CD8-positive, alpha-beta memory T cell (primary cell): Measurements from ENCODE around the gene SDHAF3. TPM values are rescaled to one million over a fixed set of nuclear protein-coding genes. Genes with fewer than 3 reads are reported as not detected.

Experiments used
- CTCF ChIA-PET: fragments of 350-600 bp; sonication (Branson Sonifier 250); formaldehyde crosslinking; loops from one replicate; lab custom pipeline; 2021; ENCODE audit warnings: antibody characterized with exemption; lab: Charles Lee
- POLR2A ChIA-PET: fragments of 350-600 bp; sonication (Branson Sonifier 250); formaldehyde crosslinking; loops from one replicate; lab custom pipeline; 2021; ENCODE audit warnings: antibody characterized with exemption; lab: Charles Lee
- DNase-seq, 5 donors: peaks; one replicate each; pipeline versions ENCODE4 v3.0.0 to v3.0.0-alpha.2; 2020 to 2022; ENCODE audit warnings: mixed read lengths in 1 of 5
- H3K27ac ChIP-seq: one replicate; pipeline ENCODE4 v1.7.0; 2013; ENCODE audit warnings: low read depth, mild to moderate bottlenecking, low read length, moderate library complexity
- H3K27me3 ChIP-seq: 2 replicates; pipeline ENCODE4 v1.7.0; 2013; ENCODE audit warnings: low read length, mild to moderate bottlenecking; ENCODE audit not compliant: insufficient read depth, poor library complexity, severe bottlenecking
- H3K36me3 ChIP-seq: 2 replicates; pipeline ENCODE4 v1.7.0; 2013; ENCODE audit warnings: mild to moderate bottlenecking, low read length, moderate library complexity; ENCODE audit not compliant: insufficient read depth
- H3K4me1 ChIP-seq: 2 replicates; pipeline ENCODE4 v1.7.0; 2013; ENCODE audit warnings: mild to moderate bottlenecking, low read length, moderate library complexity; ENCODE audit not compliant: insufficient read depth
- H3K4me3 ChIP-seq: 2 replicates; pipeline ENCODE4 v1.7.0; 2013; ENCODE audit warnings: mild to moderate bottlenecking, low read length
- H3K9me3 ChIP-seq: 2 replicates; pipeline ENCODE4 v1.7.0; 2013; ENCODE audit warnings: mild to moderate bottlenecking, low read length
- H3K27ac Mint-ChIP-seq, 8 donors: one replicate each; pipeline ENCODE4 v1.8.0; 2020 to 2021; ENCODE audit warnings: mixed read lengths in 8 of 8, mild to moderate bottlenecking in 6 of 8, inconsistent platforms in 3 of 8, moderate library complexity in 3 of 8
- H3K27me3 Mint-ChIP-seq, 2 donors: one replicate each; pipeline ENCODE4 v1.8.0; 2020 to 2021; ENCODE audit warnings: mixed read lengths in 2 of 2, mild to moderate bottlenecking in 1 of 2, moderate library complexity in 1 of 2
- H3K36me3 Mint-ChIP-seq, 3 donors: one replicate each; pipeline ENCODE4 v1.8.0; 2020 to 2021; ENCODE audit warnings: mixed read lengths in 3 of 3, inconsistent platforms in 1 of 3, mild to moderate bottlenecking in 1 of 3
- H3K4me1 Mint-ChIP-seq, 3 donors: one replicate each; pipeline ENCODE4 v1.8.0; 2020 to 2021; ENCODE audit warnings: mixed read lengths in 3 of 3, inconsistent platforms in 1 of 3, mild to moderate bottlenecking in 1 of 3
- H3K4me3 Mint-ChIP-seq, 7 donors: one replicate each; pipeline ENCODE4 v1.8.0; 2020 to 2021; ENCODE audit warnings: mixed read lengths in 7 of 7, mild to moderate bottlenecking in 6 of 7, moderate library complexity in 4 of 7, inconsistent platforms in 2 of 7
- H3K9me3 Mint-ChIP-seq, 5 donors: one replicate each; pipeline ENCODE4 v1.8.0; 2020 to 2022; ENCODE audit warnings: mixed read lengths in 5 of 5, mild to moderate bottlenecking in 3 of 5, moderate library complexity in 2 of 5, inconsistent platforms in 1 of 5
- polyA plus RNA-seq: library from polyadenylated mRNA; unstranded; fragments of 300-500 nt; fragmentation: Illumina TruSeq; gene quantifications from one replicate; pipeline ENCODE4 v1.2.3, GENCODE V29; 2021
- total RNA-seq, 2 experiments: library from RNA; stranded (reverse); gene quantifications; one replicate each; pipeline ENCODE4 v1.2.3, GENCODE V29; 2021

SDHAF3 gene
- total and polyA plus RNA-seq, 3 experiments from 2014 or later: 35.5 to 47.6 (median 36.3) TPM

DNA sequence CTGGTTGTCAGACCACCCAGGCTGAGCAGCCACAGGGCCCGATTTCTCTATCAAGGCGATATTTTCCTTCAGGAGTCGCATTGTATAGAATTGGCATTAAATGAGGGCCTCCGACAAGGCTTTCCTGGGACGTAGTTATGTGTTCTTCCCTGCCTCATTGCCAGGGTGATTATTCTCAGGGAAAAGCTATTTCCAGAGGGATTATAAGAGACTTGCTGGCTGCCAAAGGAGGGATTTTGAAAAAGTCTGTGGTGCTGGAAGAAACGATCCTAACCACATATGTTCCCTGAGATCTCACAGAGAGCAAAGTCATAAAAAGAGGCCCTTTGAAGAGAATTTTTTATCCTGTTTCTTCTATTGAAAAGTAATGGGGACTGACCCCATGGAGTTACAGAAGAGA is 27.7 kb upstream of the SDHAF3 start:
- Histone ChIP-seq H3K4me3 (no peak overlapping the region), H3K36me3 (no peaks in the 10 kb centered on the region), H3K27ac (no peak overlapping the region), H3K27me3 (no peaks in the 10 kb centered on the region), H3K9me3 (no peaks in the 10 kb centered on the region), H3K4me1 (no peaks in the 10 kb centered on the region)
- Mint-ChIP-seq H3K4me3 (no peak overlapping the region), H3K27ac (no peak overlapping the region), H3K9me3 (no peaks in the 10 kb centered on the region), H3K4me1 (no peaks in the 10 kb centered on the region), H3K36me3 (no peaks in the 10 kb centered on the region), H3K27me3 (peaks cover 11 to 64% of the 10 kb centered on the region in 2 donors)
- no peak for DNase-seq
- POLR2A ChIA-PET: no interaction called here
- CTCF ChIA-PET: no interaction called here

DNA sequence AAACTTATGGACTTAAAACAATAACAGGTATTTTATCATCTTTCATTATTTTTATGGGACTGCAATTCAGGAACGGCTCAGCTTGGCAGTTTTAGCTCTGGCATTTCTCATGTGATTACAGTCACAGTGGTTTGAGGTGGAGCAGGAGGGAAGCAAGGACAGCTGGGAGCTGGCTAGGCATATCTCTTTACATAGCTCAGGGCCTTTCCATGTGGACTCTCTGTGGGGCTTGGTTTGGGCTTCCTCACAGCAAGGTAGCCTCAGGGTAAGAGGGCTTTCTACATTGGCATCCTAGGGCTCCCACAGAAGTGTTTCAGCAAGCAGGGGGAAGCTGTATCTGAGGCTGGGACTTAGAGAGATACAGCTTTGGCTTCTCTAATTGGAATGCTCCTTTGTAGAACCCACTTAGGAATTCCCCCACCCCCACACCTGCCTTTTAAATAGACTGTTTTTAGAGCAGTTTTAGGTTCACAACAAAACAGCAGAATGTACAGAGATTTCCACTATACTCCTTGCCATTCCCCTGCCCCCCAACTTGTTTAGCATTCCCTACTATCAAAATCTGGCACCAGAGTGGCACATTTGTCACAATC is 26.6 kb upstream of the SDHAF3 start:
- Histone ChIP-seq H3K36me3 (no peaks in the 10 kb centered on the region), H3K4me3 (no peak overlapping the region), H3K27ac (no peak overlapping the region), H3K9me3 (no peaks in the 10 kb centered on the region), H3K4me1 (no peaks in the 10 kb centered on the region), H3K27me3 (no peaks in the 10 kb centered on the region)
- ChIA-PET POLR2A (no interaction called here), CTCF (no interaction called here)
- DNase-seq: no peak
- Mint-ChIP-seq H3K4me1 (no peaks in the 10 kb centered on the region), H3K4me3 (no peak overlapping the region), H3K27me3 (peaks cover 11 to 58% of the 10 kb centered on the region in 2 donors), H3K9me3 (no peaks in the 10 kb centered on the region), H3K27ac (no peak overlapping the region), H3K36me3 (no peaks in the 10 kb centered on the region)

- DNase-seq: no peak
- Mint-ChIP-seq H3K27me3 (peaks cover 9 to 52% of the 10 kb centered on the region in 2 donors), H3K9me3 (peaks cover 0 to 2% (median 0%) of the 10 kb centered on the region in 5 donors), H3K36me3 (no peaks in the 10 kb centered on the region), H3K4me1 (no peaks in the 10 kb centered on the region), H3K27ac (no peak overlapping the region), H3K4me3 (no peak overlapping the region)
- H3K9me3 ChIP-seq: no peaks in the 10 kb centered on the region
- ChIA-PET POLR2A (no interaction called here), CTCF (no interaction called here)
- H3K27ac ChIP-seq: no peak overlapping the region
- no peaks in the 10 kb centered on the region for H3K4me1 ChIP-seq
- no peaks in the 10 kb centered on the region for H3K36me3 ChIP-seq
- H3K4me3 ChIP-seq: no peak overlapping the region
- no peaks in the 10 kb centered on the region for H3K27me3 ChIP-seq
Observed at GRCh38 chr7:97094284-97094930, 23.1 kb upstream of the SDHAF3 start.

- Mint-ChIP-seq H3K4me3 (no peak overlapping the region), H3K27me3 (peaks cover 12 to 55% of the 10 kb centered on the region in 2 donors), H3K27ac (no peak overlapping the region), H3K36me3 (no peaks in the 10 kb centered on the region), H3K4me1 (no peaks in the 10 kb centered on the region), H3K9me3 (peaks cover 0 to 2% (median 0%) of the 10 kb centered on the region in 5 donors)
- no peak overlapping the region for H3K27ac ChIP-seq
- H3K27me3 ChIP-seq: no peaks in the 10 kb centered on the region
- no peaks in the 10 kb centered on the region for H3K9me3 ChIP-seq
- no peak for DNase-seq
- POLR2A ChIA-PET: no interaction called here
- CTCF ChIA-PET: no interaction called here
- no peaks in the 10 kb centered on the region for H3K4me1 ChIP-seq
- H3K36me3 ChIP-seq: no peaks in the 10 kb centered on the region
- no peak overlapping the region for H3K4me3 ChIP-seq
Observed at GRCh38 chr7:97096037-97096436, 21.5 kb upstream of the SDHAF3 start.

DNA sequence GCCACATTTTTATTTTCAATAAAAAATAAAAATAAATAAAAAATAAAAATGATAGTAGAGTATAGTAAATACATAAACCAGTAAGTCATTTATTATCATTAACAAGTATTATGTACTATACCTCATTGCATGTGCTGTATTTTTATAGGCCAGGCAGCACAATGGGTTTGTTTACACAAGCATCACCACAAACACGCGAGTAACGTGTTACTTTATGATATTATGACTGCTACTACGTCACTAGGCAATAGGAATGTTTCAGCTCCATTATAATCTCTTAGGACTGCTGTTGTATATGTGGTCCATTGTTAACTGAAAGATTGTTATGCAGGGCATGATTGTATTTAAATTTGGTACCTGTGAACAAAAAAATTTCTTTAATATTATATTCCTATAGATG is 20.8 kb upstream of the SDHAF3 start:
- POLR2A ChIA-PET: no interaction called here
- CTCF ChIA-PET: no interaction called here

DNA sequence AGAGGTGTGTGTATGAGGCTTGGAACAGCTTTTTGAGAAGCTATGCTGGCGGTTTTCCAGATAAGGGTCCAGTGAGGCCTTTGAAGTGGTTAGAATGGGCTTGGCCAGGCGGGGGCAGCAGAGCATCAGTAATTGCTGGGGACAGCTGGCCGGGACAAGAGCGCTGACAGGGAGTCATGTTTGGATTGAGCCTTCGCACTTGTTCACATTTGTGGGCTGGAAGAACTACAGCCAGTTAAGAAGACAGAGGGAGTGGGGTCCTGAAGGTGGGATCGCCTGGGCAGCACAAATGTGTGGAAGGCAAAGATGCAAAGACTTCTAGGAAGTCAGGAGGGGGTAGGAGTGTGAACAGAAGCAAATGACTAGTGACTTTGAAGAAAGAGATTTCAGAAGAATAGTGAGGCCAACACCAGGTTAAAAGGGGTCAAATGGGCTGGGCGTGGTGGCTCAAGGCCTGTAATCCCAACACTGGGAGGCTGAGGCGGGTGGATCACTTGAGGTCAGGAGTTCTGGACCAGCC is 12.7 kb upstream of the SDHAF3 start:
- H3K4me3 Mint-ChIP-seq: no peak overlapping the region
- H3K27ac Mint-ChIP-seq: no peak overlapping the region
- H3K36me3 ChIP-seq: no peaks in the 10 kb centered on the region
- no peaks in the 10 kb centered on the region for H3K9me3 ChIP-seq
- no peaks in the 10 kb centered on the region for H3K4me1 Mint-ChIP-seq
- no peak overlapping the region for H3K27ac ChIP-seq
- H3K4me3 ChIP-seq: no peak overlapping the region
- ChIA-PET POLR2A (no interaction called here), CTCF (interaction anchor here (0.7 to 1.8 kb wide), 8 partner anchors 9 to 832 kb away, joined by 3 to 10 read pairs (median 5); partner anchors contain the start of gene SDHAF3)
- H3K4me1 ChIP-seq: no peaks in the 10 kb centered on the region
- H3K27me3 Mint-ChIP-seq: peaks cover 11 to 41% of the 10 kb centered on the region in 2 donors
- peaks cover 0 to 2% (median 0%) of the 10 kb centered on the region in 5 donors for H3K9me3 Mint-ChIP-seq
- no peaks in the 10 kb centered on the region for H3K27me3 ChIP-seq
- peak; percentile 31 to 72 (median 55) for DNase-seq
- H3K36me3 Mint-ChIP-seq: no peaks in the 10 kb centered on the region

More for the DNA sequence above, 20.8 kb upstream of the SDHAF3 start:
- H3K4me3 ChIP-seq: no peak overlapping the region
- no peaks in the 10 kb centered on the region for H3K27me3 ChIP-seq
- no peak for DNase-seq
- H3K36me3 ChIP-seq: no peaks in the 10 kb centered on the region
- H3K27ac Mint-ChIP-seq: no peak overlapping the region
- H3K4me3 Mint-ChIP-seq: no peak overlapping the region
- H3K36me3 Mint-ChIP-seq: no peaks in the 10 kb centered on the region
- no peaks in the 10 kb centered on the region for H3K4me1 Mint-ChIP-seq
- no peaks in the 10 kb centered on the region for H3K9me3 ChIP-seq
- H3K4me1 ChIP-seq: no peaks in the 10 kb centered on the region
- no peak overlapping the region for H3K27ac ChIP-seq
- peaks cover 0 to 2% (median 0%) of the 10 kb centered on the region in 5 donors for H3K9me3 Mint-ChIP-seq
- peaks cover 12 to 54% of the 10 kb centered on the region in 2 donors for H3K27me3 Mint-ChIP-seq

- no peak for DNase-seq
- Mint-ChIP-seq H3K27ac (no peak overlapping the region), H3K9me3 (peaks cover 2 to 9% (median 5%) of the 10 kb centered on the region in 5 donors), H3K4me3 (no peak overlapping the region), H3K36me3 (peaks cover 0 to 4% (median 0%) of the 10 kb centered on the region in 3 donors), H3K27me3 (peaks cover 9 to 32% of the 10 kb centered on the region in 2 donors), H3K4me1 (no peaks in the 10 kb centered on the region)
- Histone ChIP-seq H3K27ac (no peak overlapping the region), H3K27me3 (no peaks in the 10 kb centered on the region), H3K4me1 (no peaks in the 10 kb centered on the region), H3K9me3 (no peaks in the 10 kb centered on the region), H3K36me3 (no peaks in the 10 kb centered on the region), H3K4me3 (no peak overlapping the region)
- ChIA-PET POLR2A (no interaction called here), CTCF (no interaction called here)
Observed at GRCh38 chr7:97107192-97107800, 10.2 kb upstream of the SDHAF3 start.

GRCh38 chr7:97116308-97116707 is 1.2 kb upstream of the SDHAF3 start:
- H3K4me3 Mint-ChIP-seq: peak overlapping the region in 2 of 7 donors; percentile 90 to 95
- H3K27me3 ChIP-seq: no peaks in the 10 kb centered on the region
- POLR2A ChIA-PET: interaction anchor here (0.9 kb wide), 1 partner anchor 855 kb away, joined by 3 read pairs; no protein-coding TSS in a partner anchor

More at GRCh38 chr7:97116308-97116707, 1.2 kb upstream of the SDHAF3 start:
- CTCF ChIA-PET: interaction anchor here (0.6 to 3.1 kb wide), 5 partner anchors 10 to 1232 kb away, joined by 3 to 10 read pairs (median 4); no protein-coding TSS in a partner anchor
- no peak overlapping the region for H3K4me3 ChIP-seq
- no peaks in the 10 kb centered on the region for H3K36me3 ChIP-seq
- no peaks in the 10 kb centered on the region for H3K9me3 ChIP-seq
- Mint-ChIP-seq H3K9me3 (no peaks in the 10 kb centered on the region), H3K36me3 (peaks cover 0 to 6% (median 0%) of the 10 kb centered on the region in 3 donors), H3K4me1 (peaks cover 32 to 52% (median 47%) of the 10 kb centered on the region in 3 donors), H3K27ac (peak overlapping the region in 6 of 8 donors; percentile 47 to 96 (median 92)), H3K27me3 (no peaks in the 10 kb centered on the region)
- DNase-seq: no peak
- H3K4me1 ChIP-seq: peaks cover 21% of the 10 kb centered on the region
- H3K27ac ChIP-seq: no peak overlapping the region
